HepG2 (cell line): ENCODE results near the gene CMTM8. TPM values are rescaled to one million over a fixed set of nuclear protein-coding genes. Genes with fewer than 3 reads are reported as not detected.

Experiments
- CAMTA2 ChIP-seq: sonication (generic); formaldehyde crosslinking; IDR thresholded peaks from 2 replicates; pipeline ENCODE4 v1.4.0; 2020; ENCODE audit warnings: mild to moderate bottlenecking, missing genetic modification reagents, borderline replicate concordance
- DMAP1 ChIP-seq: IDR thresholded peaks from 2 replicates; pipeline ENCODE4 v1.6.1; 2016
- FOXK1 ChIP-seq: sonication (generic); formaldehyde crosslinking; IDR thresholded peaks from 2 replicates; pipeline ENCODE4 v1.4.0; 2020; ENCODE audit warnings: low read depth, missing genetic modification reagents, borderline replicate concordance
- GATAD2A ChIP-seq: IDR thresholded peaks from 2 replicates; pipeline ENCODE4 v1.6.1; 2016
- HIVEP1 ChIP-seq: sonication (generic); formaldehyde crosslinking; IDR thresholded peaks from 2 replicates; pipeline ENCODE4 v1.4.0; 2020; ENCODE audit warnings: mild to moderate bottlenecking, missing genetic modification reagents
- POGZ ChIP-seq: sonication (generic); formaldehyde crosslinking; IDR thresholded peaks from 2 replicates; pipeline ENCODE4 v1.4.0; 2020; ENCODE audit warnings: mild to moderate bottlenecking, missing genetic modification reagents
- ZBTB7B ChIP-seq: sonication (generic); formaldehyde crosslinking; IDR thresholded peaks from 2 replicates; pipeline ENCODE4 v1.4.0; 2020; ENCODE audit warnings: missing genetic modification reagents
- ZFY ChIP-seq: sonication (generic); formaldehyde crosslinking; IDR thresholded peaks from 2 replicates; pipeline ENCODE4 v1.4.0; 2020; ENCODE audit warnings: missing genetic modification reagents
- ZHX2 ChIP-seq, 2 experiments: sonication (generic) in 1 of 2; formaldehyde crosslinking in 1 of 2; IDR thresholded peaks; 2 replicates each; pipeline versions ENCODE4 v1.6.1 to v1.9.0; 2014 to 2022; ENCODE audit warnings: antibody characterized with exemption in 1 of 2, borderline replicate concordance in 1 of 2, inconsistent platforms in 1 of 2, low read depth in 1 of 2, missing genetic modification reagents in 1 of 2
- ZNF225 ChIP-seq: sonication (generic); formaldehyde crosslinking; IDR thresholded peaks from 2 replicates; pipeline ENCODE4 v1.4.0; 2020; ENCODE audit warnings: mild to moderate bottlenecking, missing genetic modification reagents
- ZNF275 ChIP-seq: sonication (generic); formaldehyde crosslinking; IDR thresholded peaks from 2 replicates; pipeline ENCODE4 v1.8.0; 2022; ENCODE audit warnings: missing genetic modification reagents, mild to moderate bottlenecking, inconsistent platforms, borderline replicate concordance
- ZNF292 ChIP-seq: sonication (generic); formaldehyde crosslinking; IDR thresholded peaks from 2 replicates; pipeline ENCODE4 v1.8.1; 2022; ENCODE audit warnings: mild to moderate bottlenecking, low read depth, missing genetic modification reagents, borderline replicate concordance
- ZNF484 ChIP-seq: sonication (generic); formaldehyde crosslinking; IDR thresholded peaks from 2 replicates; pipeline ENCODE4 v1.5.1; 2020; ENCODE audit warnings: mild to moderate bottlenecking, low read depth, missing genetic modification reagents, borderline replicate concordance
- ZNF546 ChIP-seq: sonication (generic); formaldehyde crosslinking; conservative IDR thresholded peaks from 2 replicates; pipeline ENCODE4 v1.8.1; 2023; ENCODE audit warnings: mild to moderate bottlenecking, missing genetic modification reagents
- ZNF670 ChIP-seq: sonication (generic); formaldehyde crosslinking; IDR thresholded peaks from 2 replicates; pipeline ENCODE4 v1.8.0; 2022; ENCODE audit warnings: mild to moderate bottlenecking, missing genetic modification reagents, borderline replicate concordance
- ZNF781 ChIP-seq: sonication (generic); formaldehyde crosslinking; IDR thresholded peaks from 2 replicates; pipeline ENCODE4 v1.5.1; 2020; ENCODE audit warnings: borderline replicate concordance, mild to moderate bottlenecking, missing genetic modification reagents; ENCODE audit errors: not compliant biosample characterization
- ZSCAN29 ChIP-seq: sonication (generic); formaldehyde crosslinking; conservative IDR thresholded peaks from 2 replicates; pipeline ENCODE4 v1.4.0; 2020; ENCODE audit warnings: mild to moderate bottlenecking, missing genetic modification reagents
- ZZZ3 ChIP-seq: sonication (generic); formaldehyde crosslinking; IDR thresholded peaks from 2 replicates; pipeline ENCODE4 v1.4.0; 2020; ENCODE audit warnings: missing genetic modification reagents, mild to moderate bottlenecking, borderline replicate concordance
- polyA plus RNA-seq, 8 experiments: library from polyadenylated mRNA; depleted of rRNA in 3 of 8; stranded (reverse) in 7 of 8; unstranded in 1 of 8; fragments of >200 nt; fragmentation: Illumina TruSeq in 4 of 8; extraction: Trizol in 4 of 8; gene quantifications; 2 replicates each; pipeline versions ENCODE4 v1.2.1 to v1.2.3, GENCODE V29; 2011 to 2016; ENCODE audit warnings: low read depth in 4 of 8, missing spikeins in 1 of 8, mixed read lengths in 1 of 8; ENCODE audit not compliant: insufficient read depth in 1 of 8
- total RNA-seq, 5 experiments: library from RNA; depleted of rRNA; stranded (reverse); fragments of >200 nt; fragmentation: Illumina TruSeq; extraction: Trizol; gene quantifications; 2 replicates each; pipeline ENCODE4 v1.2.3, GENCODE V29; 2016; ENCODE audit warnings: low read depth in 1 of 5

Gene CMTM8
- total and polyA plus RNA-seq, 2 of the 13 experiments (the other 11 are each of a cell fraction or from before 2014, with no cell fraction given) = 8.9 to 15.8 TPM

GRCh38 chr3:32239307-32240158 lies 1.1 kb downstream of the CMTM8 start (continued):
- peak; percentile 65 for TF ChIP-seq ZFY (CRISPR knock-in tag)
- TF ChIP-seq ZNF292 (CRISPR knock-in tag) = peak; percentile 45; the same call in 1 of the 2 replicates
- peak; percentile 26; the same call in 1 of the 2 replicates for TF ChIP-seq DMAP1
- no peak for TF ChIP-seq FOXK1
- peak; percentile 32; the same call in 1 of the 2 replicates for TF ChIP-seq GATAD2A
- TF ChIP-seq ZZZ3 (CRISPR knock-in tag) = peak; percentile 30; the same call in 1 of the 2 replicates
- 0 out of 2 replicates have a peak, but pooled peaks have one; percentile 49 for TF ChIP-seq ZSCAN29
- no peak for TF ChIP-seq HIVEP1 (CRISPR knock-in tag)
- peak; percentile 42; the same call in 1 of the 2 replicates for TF ChIP-seq ZNF275 (CRISPR knock-in tag)
- peak; percentile 67; the same call in 1 of the 2 replicates for TF ChIP-seq CAMTA2
- TF ChIP-seq ZNF670 = 0 out of 2 replicates have a peak, but pooled peaks have one; percentile 27
- peak; percentile 53 for TF ChIP-seq ZNF781
- 0 out of 2 replicates have a peak, but pooled peaks have one; percentile 28 for TF ChIP-seq ZNF484 (CRISPR knock-in tag)
- TF ChIP-seq ZBTB7B = peak; percentile 17; the same call in 1 of the 2 replicates
- 0 out of 2 replicates have a peak, but pooled peaks have one; percentile 50 for TF ChIP-seq ZNF546 (CRISPR knock-in tag)
- TF ChIP-seq POGZ (CRISPR knock-in tag) = peak; percentile 60; the same call in 1 of the 2 replicates
- no peak for TF ChIP-seq ZNF225 (CRISPR knock-in tag)
- TF ChIP-seq ZHX2 (IDR thresholded peaks at IDR 0.05; ENCODE audit: low read depth) = no peak
- no peak for TF ChIP-seq ZHX2 (CRISPR knock-in tag; IDR thresholded peaks at IDR 0.05; ENCODE audit: borderline replicate concordance)
